HG03108 (cell line): ENCODE data around the gene PIK3CA.
"Not testable (repeated sequence)": the region's sequence is repeated elsewhere in the genome, so short reads cannot be mapped to it uniquely, and the experiment has no call there.

Source experiments
- ATAC-seq: cut with Tn5 transposase; IDR thresholded peaks from one replicate; pipeline ENCODE4 v1.9.1; 2021; ENCODE audit warnings: moderate library complexity; ENCODE audit not compliant: unreplicated experiment

Gene PIK3CA

GRCh38 chr3:179260949-179261765 is 113.0 kb downstream of the PIK3CA start:
- ATAC-seq: peak; percentile 93

- no peak for ATAC-seq
Measured at GRCh38 chr3:179263134-179263533, 115.0 kb downstream of the PIK3CA start.

GRCh38 chr3:179264449-179264848 is 116.3 kb downstream of the PIK3CA start:
- ATAC-seq: no peak

GRCh38 chr3:179265092-179265491 is 116.9 kb downstream of the PIK3CA start:
- no peak for ATAC-seq

- peak; percentile 33 for ATAC-seq
Measured at GRCh38 chr3:179265875-179266274, 117.7 kb downstream of the PIK3CA start.

GRCh38 chr3:179266701-179267211 is 118.6 kb downstream of the PIK3CA start:
- ATAC-seq: no peak

GRCh38 chr3:179268400-179269051 is 120.4 kb downstream of the PIK3CA start:
- no peak for ATAC-seq

GRCh38 chr3:179269152-179269707 is 121.1 kb downstream of the PIK3CA start:
- ATAC-seq: no peak

GRCh38 chr3:179272385-179272784 is 124.2 kb downstream of the PIK3CA start:
- ATAC-seq: no peak

GRCh38 chr3:179274434-179274833 is 126.3 kb downstream of the PIK3CA start:
- not testable (repeated sequence) for ATAC-seq

GRCh38 chr3:179276001-179276400 is 127.8 kb downstream of the PIK3CA start:
- ATAC-seq: no peak

- ATAC-seq: no peak
Measured at GRCh38 chr3:179276743-179277142, 128.6 kb downstream of the PIK3CA start.

- no peak for ATAC-seq
Measured at GRCh38 chr3:179278151-179278550, 130.0 kb downstream of the PIK3CA start.

- ATAC-seq: no peak
Measured at GRCh38 chr3:179278932-179279693, 131.0 kb downstream of the PIK3CA start.

- ATAC-seq: no peak
Measured at GRCh38 chr3:179279837-179280236, 131.7 kb downstream of the PIK3CA start.

- no peak for ATAC-seq
Measured at GRCh38 chr3:179281825-179282224, 133.7 kb downstream of the PIK3CA start.

- ATAC-seq: no peak
Measured at GRCh38 chr3:179286331-179286730, 138.2 kb downstream of the PIK3CA start.

GRCh38 chr3:179288845-179289244 is 140.7 kb downstream of the PIK3CA start:
- ATAC-seq: no peak

GRCh38 chr3:179289295-179289694 is 141.1 kb downstream of the PIK3CA start:
- ATAC-seq: no peak
